Esophagus squamous epithelium (tissue), 4 donors: Measurements from ENCODE around the gene HSF2BP.
"Not testable (repeated sequence)": the region's sequence is repeated elsewhere in the genome, so short reads cannot be mapped to it uniquely, and the experiment has no call there.

Experiments used
- POLR2A ChIP-seq, 4 donors: fragments of 450-650 bp; IDR thresholded peaks; one replicate each; pipeline ENCODE4 v1.6.1; 2017; ENCODE audit warnings: antibody characterized with exemption in 4 of 4, mild to moderate bottlenecking in 4 of 4, moderate library complexity in 3 of 4
- TF ChIP-seq, protein P1 (sequence below), 6 experiments: fragments of 450-650 bp in 4 of 6; fragments of 200-600 bp in 2 of 6; sonication (generic) in 2 of 6; IDR thresholded peaks; one replicate each; pipeline ENCODE4 v1.5.1; 2016 to 2019; ENCODE audit warnings: antibody characterized with exemption in 6 of 6, mild to moderate bottlenecking in 4 of 6, moderate library complexity in 4 of 6

DNA sequence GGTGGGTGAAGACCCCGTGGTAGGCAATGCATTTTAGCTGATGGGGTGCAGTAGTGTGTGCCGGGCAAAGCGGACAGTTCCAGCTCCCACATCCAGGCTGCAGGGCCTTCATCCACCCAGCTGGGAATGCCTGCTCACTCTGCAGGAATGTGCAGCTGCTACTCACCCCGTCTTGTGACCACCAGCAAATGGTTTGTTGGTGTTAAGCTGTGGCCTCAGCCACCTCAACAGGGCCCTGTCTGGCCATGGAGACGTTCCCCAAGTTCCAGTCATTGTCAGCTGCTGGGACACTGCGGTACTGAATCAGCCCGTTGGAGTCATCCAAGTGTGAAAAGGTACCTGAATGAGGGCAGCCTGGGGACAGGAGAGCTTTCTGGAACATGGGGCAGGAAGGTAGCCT, 161.2 kb downstream of the HSF2BP start:
- TF ChIP-seq POLR2A (IDR thresholded peaks at IDR 0.05): not testable (repeated sequence)
- TF ChIP-seq, protein P1, sequence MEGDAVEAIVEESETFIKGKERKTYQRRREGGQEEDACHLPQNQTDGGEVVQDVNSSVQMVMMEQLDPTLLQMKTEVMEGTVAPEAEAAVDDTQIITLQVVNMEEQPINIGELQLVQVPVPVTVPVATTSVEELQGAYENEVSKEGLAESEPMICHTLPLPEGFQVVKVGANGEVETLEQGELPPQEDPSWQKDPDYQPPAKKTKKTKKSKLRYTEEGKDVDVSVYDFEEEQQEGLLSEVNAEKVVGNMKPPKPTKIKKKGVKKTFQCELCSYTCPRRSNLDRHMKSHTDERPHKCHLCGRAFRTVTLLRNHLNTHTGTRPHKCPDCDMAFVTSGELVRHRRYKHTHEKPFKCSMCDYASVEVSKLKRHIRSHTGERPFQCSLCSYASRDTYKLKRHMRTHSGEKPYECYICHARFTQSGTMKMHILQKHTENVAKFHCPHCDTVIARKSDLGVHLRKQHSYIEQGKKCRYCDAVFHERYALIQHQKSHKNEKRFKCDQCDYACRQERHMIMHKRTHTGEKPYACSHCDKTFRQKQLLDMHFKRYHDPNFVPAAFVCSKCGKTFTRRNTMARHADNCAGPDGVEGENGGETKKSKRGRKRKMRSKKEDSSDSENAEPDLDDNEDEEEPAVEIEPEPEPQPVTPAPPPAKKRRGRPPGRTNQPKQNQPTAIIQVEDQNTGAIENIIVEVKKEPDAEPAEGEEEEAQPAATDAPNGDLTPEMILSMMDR (IDR thresholded peaks at IDR 0.05): not testable (repeated sequence)
